NK-92 (cell line): Measurements from ENCODE around the gene EDN3.

Experiments used
- DNase-seq: peaks from one replicate; lab custom pipeline; 2025; ENCODE audit not compliant: unreplicated experiment; lab: John Stamatoyannopoulos, UW

The EDN3 gene

GRCh38 chr20:59300333-59301081 lies at the start of gene EDN3:
Gene EDN3, plus strand, starts transcription at chr20:59300611. Its CDS starts 202 bp downstream, at chr20:59300813.
- DNase-seq = no peak

GRCh38 chr20:59253325-59253724 lies 47.1 kb upstream of the EDN3 start:
- no peak for DNase-seq

- no peak for DNase-seq
Observed at GRCh38 chr20:59253779-59254319, 46.6 kb upstream of the EDN3 start.

GRCh38 chr20:59255256-59255655 lies 45.2 kb upstream of the EDN3 start:
- DNase-seq = no peak

- DNase-seq = no peak
Observed at GRCh38 chr20:59258221-59258621, 42.2 kb upstream of the EDN3 start.

- DNase-seq = no peak
Observed at GRCh38 chr20:59259946-59260345, 40.5 kb upstream of the EDN3 start.

GRCh38 chr20:59265298-59265697 lies 35.1 kb upstream of the EDN3 start:
- no peak for DNase-seq

GRCh38 chr20:59268870-59269269 lies 31.5 kb upstream of the EDN3 start:
- no peak for DNase-seq

- no peak for DNase-seq
Observed at GRCh38 chr20:59269411-59270025, 30.9 kb upstream of the EDN3 start.

GRCh38 chr20:59270380-59270779 lies 30.0 kb upstream of the EDN3 start:
- DNase-seq = no peak

- no peak for DNase-seq
Observed at GRCh38 chr20:59273739-59274357, 26.6 kb upstream of the EDN3 start.

- no peak for DNase-seq
Observed at GRCh38 chr20:59276938-59277337, 23.5 kb upstream of the EDN3 start.

- no peak for DNase-seq
Observed at GRCh38 chr20:59284470-59284869, 15.9 kb upstream of the EDN3 start.

GRCh38 chr20:59289994-59290393 lies 10.4 kb upstream of the EDN3 start:
- DNase-seq = no peak

GRCh38 chr20:59291740-59292383 lies 8.5 kb upstream of the EDN3 start:
- DNase-seq = no peak

GRCh38 chr20:59295531-59295930 lies 4.9 kb upstream of the EDN3 start:
- no peak for DNase-seq

- DNase-seq = no peak
Observed at GRCh38 chr20:59297686-59298085, 2.7 kb upstream of the EDN3 start.

GRCh38 chr20:59299945-59300332 lies 472 bp upstream of the EDN3 start:
- no peak for DNase-seq

GRCh38 chr20:59301343-59302007 lies 1.1 kb downstream of the EDN3 start:
- DNase-seq = no peak

GRCh38 chr20:59305908-59306655 lies 5.7 kb downstream of the EDN3 start:
- DNase-seq = no peak
